NT2/D1 (cell line): ENCODE results near the gene PLCL1.

Experiments used
- SUZ12 ChIP-seq: IDR thresholded peaks from 2 replicates; pipeline ENCODE4 v1.6.1; 2011; ENCODE audit not compliant: insufficient read length, insufficient read depth; ENCODE audit errors: extremely low read depth
- YY1 ChIP-seq: IDR thresholded peaks from 2 replicates; pipeline ENCODE4 v1.6.1; 2011; ENCODE audit not compliant: insufficient read length, insufficient read depth
- ZNF274 ChIP-seq: IDR thresholded peaks from 2 replicates; pipeline ENCODE4 v1.6.1; 2011; ENCODE audit warnings: mild to moderate bottlenecking, low read depth, low read length

GRCh38 chr2:198073253-198073652 is 268.9 kb downstream of the PLCL1 start:
- TF ChIP-seq ZNF274 (no peak), YY1 (no peak), SUZ12 (no peak)
